ENCODE data around the gene PHOSPHO2.

PHOSPHO2 gene, protein sequence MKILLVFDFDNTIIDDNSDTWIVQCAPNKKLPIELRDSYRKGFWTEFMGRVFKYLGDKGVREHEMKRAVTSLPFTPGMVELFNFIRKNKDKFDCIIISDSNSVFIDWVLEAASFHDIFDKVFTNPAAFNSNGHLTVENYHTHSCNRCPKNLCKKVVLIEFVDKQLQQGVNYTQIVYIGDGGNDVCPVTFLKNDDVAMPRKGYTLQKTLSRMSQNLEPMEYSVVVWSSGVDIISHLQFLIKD

DNA sequence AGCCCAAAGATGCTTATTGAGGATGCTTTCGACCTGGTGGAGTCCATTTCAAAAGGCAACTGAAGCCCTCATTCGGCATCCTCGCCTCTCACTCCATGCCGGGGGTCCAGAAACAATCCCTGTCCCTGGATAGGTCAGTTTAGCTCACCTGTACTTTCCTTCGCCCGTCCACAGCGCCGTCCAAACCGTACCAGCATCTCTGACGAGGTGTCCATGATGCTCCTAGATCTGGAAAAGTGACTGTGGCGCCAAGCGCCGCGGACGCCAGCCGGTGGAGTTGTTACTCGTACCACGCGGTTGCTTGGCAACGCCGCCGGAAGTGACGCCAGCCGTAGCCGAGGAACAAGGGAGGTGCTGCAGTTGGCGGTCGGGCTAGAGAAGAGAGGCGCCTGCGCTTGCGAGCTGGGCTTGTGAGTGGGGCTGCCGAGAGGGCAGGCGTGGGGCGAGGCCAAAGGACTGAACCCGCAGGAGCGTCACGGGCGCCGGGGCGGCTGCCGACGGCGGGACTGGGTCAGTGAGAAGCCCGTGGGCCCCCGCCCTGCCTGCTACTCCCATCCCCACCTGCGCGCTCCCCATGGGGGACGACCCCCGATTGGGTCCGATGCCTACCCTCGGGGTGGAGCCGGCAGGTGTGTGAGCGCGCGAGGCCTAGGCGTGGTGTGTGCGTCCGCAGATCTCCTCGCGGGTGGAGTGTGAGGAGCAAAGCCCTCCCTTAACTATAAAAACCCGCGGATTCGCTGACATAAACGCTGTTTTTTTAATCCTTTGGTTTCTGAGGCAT lies at the start of gene PHOSPHO2, which contains the start of gene CFAP210:
Gene PHOSPHO2 (plus strand): TSS at position 357 of the 781 bp plus-strand sequence. CDS start 6,503 bp downstream, outside the sequence.
Gene CFAP210 (minus strand): TSS at position 293 of the 781 bp plus-strand sequence. CDS start 78 bp downstream, at position 215.
- peak within 1 kb of the TSS; percentile 83 for H3K4me3 ChIP-seq (ENCODE audit: low read length)
- H3K4me1 ChIP-seq (ENCODE audit: control insufficient read depth, insufficient read depth, low read length): peaks cover 27% of the 10 kb centered on the region
- H3K27me3 ChIP-seq (replicated peaks; ENCODE audit: control insufficient read depth, insufficient read depth, low read length): no peaks in the 10 kb centered on the region
- H3K9me3 ChIP-seq (ENCODE audit: control insufficient read depth, low read length): no peaks in the 10 kb centered on the region
- peaks cover 5% of the 10 kb centered on the region for H3K36me3 ChIP-seq (ENCODE audit: control insufficient read depth, insufficient read depth, low read length, severe bottlenecking)
- DNase-seq (ENCODE audit: low read depth): peak; percentile 99
- peak within 1 kb of the TSS; percentile 87 for H3K9ac ChIP-seq (ENCODE audit: low read length)

GRCh38 chr2:169647496-169647895 lies 46.8 kb upstream of the PHOSPHO2 start:
- Histone ChIP-seq H3K9ac (ENCODE audit: low read length) (no peak overlapping the region), H3K36me3 (ENCODE audit: control insufficient read depth, insufficient read depth, low read length, severe bottlenecking) (no peaks in the 10 kb centered on the region), H3K9me3 (ENCODE audit: control insufficient read depth, low read length) (no peaks in the 10 kb centered on the region), H3K27me3 (replicated peaks; ENCODE audit: control insufficient read depth, insufficient read depth, low read length) (no peaks in the 10 kb centered on the region), H3K4me3 (ENCODE audit: low read length) (no peak overlapping the region), H3K4me1 (ENCODE audit: control insufficient read depth, insufficient read depth, low read length) (no peaks in the 10 kb centered on the region)
- no peak for DNase-seq (ENCODE audit: low read depth)

DNA sequence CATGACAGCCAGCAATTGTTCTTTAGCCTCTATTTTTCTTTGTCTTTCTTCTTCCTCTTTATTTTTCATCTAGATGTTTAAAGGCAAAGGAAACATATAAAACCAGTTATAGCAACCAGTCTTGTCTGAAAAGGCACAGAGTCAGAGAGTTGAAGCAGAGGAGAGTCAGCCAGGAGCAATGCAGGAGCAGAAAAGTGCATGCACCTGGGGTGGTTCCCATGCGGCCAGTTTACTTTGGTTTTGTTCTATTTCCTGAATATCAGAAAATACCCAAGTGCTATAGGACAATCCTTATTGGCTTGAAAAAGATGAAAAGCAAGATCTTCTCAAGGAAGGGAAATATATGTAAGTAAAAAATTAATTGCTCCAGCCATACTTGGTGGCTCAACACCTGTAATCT lies 45.0 kb upstream of the PHOSPHO2 start:
- DNase-seq (ENCODE audit: low read depth): no peak
- no peaks in the 10 kb centered on the region for H3K36me3 ChIP-seq (ENCODE audit: control insufficient read depth, insufficient read depth, low read length, severe bottlenecking)
- no peaks in the 10 kb centered on the region for H3K9me3 ChIP-seq (ENCODE audit: control insufficient read depth, low read length)
- H3K9ac ChIP-seq (ENCODE audit: low read length): no peak overlapping the region
- no peaks in the 10 kb centered on the region for H3K27me3 ChIP-seq (replicated peaks; ENCODE audit: control insufficient read depth, insufficient read depth, low read length)
- H3K4me1 ChIP-seq (ENCODE audit: control insufficient read depth, insufficient read depth, low read length): no peaks in the 10 kb centered on the region
- no peak overlapping the region for H3K4me3 ChIP-seq (ENCODE audit: low read length)

- H3K27me3 ChIP-seq (replicated peaks; ENCODE audit: control insufficient read depth, insufficient read depth, low read length): no peaks in the 10 kb centered on the region
- H3K36me3 ChIP-seq (ENCODE audit: control insufficient read depth, insufficient read depth, low read length, severe bottlenecking): no peaks in the 10 kb centered on the region
- no peak overlapping the region for H3K4me3 ChIP-seq (ENCODE audit: low read length)
- no peaks in the 10 kb centered on the region for H3K9me3 ChIP-seq (ENCODE audit: control insufficient read depth, low read length)
- DNase-seq (ENCODE audit: low read depth): no peak
- H3K4me1 ChIP-seq (ENCODE audit: control insufficient read depth, insufficient read depth, low read length): no peaks in the 10 kb centered on the region
- no peak overlapping the region for H3K9ac ChIP-seq (ENCODE audit: low read length)
These were observed 40.6 kb upstream of the PHOSPHO2 start for GRCh38 chr2:169653636-169654035.

DNA sequence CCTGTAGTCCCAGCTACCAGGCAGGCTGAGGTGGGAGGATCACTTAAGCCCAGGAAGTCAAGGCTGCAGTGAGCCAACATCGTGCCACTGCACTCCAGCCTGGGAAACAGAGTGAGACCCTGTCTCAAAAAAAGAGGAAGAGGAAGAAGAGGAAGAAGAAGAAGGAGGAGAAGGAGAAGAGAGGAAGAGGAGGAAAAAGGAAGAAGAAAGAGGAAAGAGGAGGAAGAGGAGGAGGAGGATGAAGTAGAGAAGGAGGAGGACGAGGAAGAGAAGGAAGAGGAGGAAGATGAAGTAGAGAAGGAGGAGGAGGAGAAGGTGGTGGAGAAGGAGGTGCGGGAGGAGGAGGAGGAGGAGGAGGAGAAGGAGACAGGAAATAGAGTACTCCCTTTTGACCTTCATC lies 38.1 kb upstream of the PHOSPHO2 start:
- DNase-seq (ENCODE audit: low read depth): no peak
- Histone ChIP-seq H3K4me3 (ENCODE audit: low read length) (no peak overlapping the region), H3K27me3 (replicated peaks; ENCODE audit: control insufficient read depth, insufficient read depth, low read length) (no peaks in the 10 kb centered on the region), H3K36me3 (ENCODE audit: control insufficient read depth, insufficient read depth, low read length, severe bottlenecking) (no peaks in the 10 kb centered on the region), H3K9ac (ENCODE audit: low read length) (no peak overlapping the region), H3K9me3 (ENCODE audit: control insufficient read depth, low read length) (no peaks in the 10 kb centered on the region), H3K4me1 (ENCODE audit: control insufficient read depth, insufficient read depth, low read length) (no peaks in the 10 kb centered on the region)

DNA sequence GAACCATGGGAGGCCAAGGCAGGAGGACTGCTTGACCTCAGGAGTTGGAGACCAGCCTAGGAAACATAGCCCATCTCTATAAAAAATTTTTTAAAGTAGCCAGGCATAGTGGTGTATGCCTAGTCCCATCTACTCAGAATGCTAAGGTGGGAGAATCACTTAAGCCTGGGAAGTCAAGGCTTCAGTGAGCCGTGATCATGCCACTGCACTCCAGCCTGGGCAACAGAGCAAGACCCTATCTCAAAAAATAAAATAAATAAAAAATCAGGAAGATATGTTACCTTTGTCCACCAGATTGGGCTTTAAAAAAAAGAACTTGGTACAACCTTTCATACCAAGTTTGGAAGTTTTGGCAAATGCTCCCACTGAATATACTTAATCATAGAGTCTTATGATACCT lies 35.4 kb upstream of the PHOSPHO2 start:
- Histone ChIP-seq H3K4me3 (ENCODE audit: low read length) (no peak overlapping the region), H3K9me3 (ENCODE audit: control insufficient read depth, low read length) (no peaks in the 10 kb centered on the region), H3K27me3 (replicated peaks; ENCODE audit: control insufficient read depth, insufficient read depth, low read length) (no peaks in the 10 kb centered on the region), H3K4me1 (ENCODE audit: control insufficient read depth, insufficient read depth, low read length) (no peaks in the 10 kb centered on the region), H3K36me3 (ENCODE audit: control insufficient read depth, insufficient read depth, low read length, severe bottlenecking) (no peaks in the 10 kb centered on the region), H3K9ac (ENCODE audit: low read length) (no peak overlapping the region)
- no peak for DNase-seq (ENCODE audit: low read depth)

GRCh38 chr2:169659320-169659719 lies 34.9 kb upstream of the PHOSPHO2 start:
- H3K27me3 ChIP-seq (replicated peaks; ENCODE audit: control insufficient read depth, insufficient read depth, low read length): no peaks in the 10 kb centered on the region
- H3K36me3 ChIP-seq (ENCODE audit: control insufficient read depth, insufficient read depth, low read length, severe bottlenecking): no peaks in the 10 kb centered on the region
- no peaks in the 10 kb centered on the region for H3K4me1 ChIP-seq (ENCODE audit: control insufficient read depth, insufficient read depth, low read length)
- no peaks in the 10 kb centered on the region for H3K9me3 ChIP-seq (ENCODE audit: control insufficient read depth, low read length)
- H3K9ac ChIP-seq (ENCODE audit: low read length): no peak overlapping the region
- no peak overlapping the region for H3K4me3 ChIP-seq (ENCODE audit: low read length)
- no peak for DNase-seq (ENCODE audit: low read depth)

GRCh38 chr2:169661265-169661664 lies 33.0 kb upstream of the PHOSPHO2 start:
- H3K36me3 ChIP-seq (ENCODE audit: control insufficient read depth, insufficient read depth, low read length, severe bottlenecking): no peaks in the 10 kb centered on the region
- H3K4me1 ChIP-seq (ENCODE audit: control insufficient read depth, insufficient read depth, low read length): peaks cover 4% of the 10 kb centered on the region
- H3K4me3 ChIP-seq (ENCODE audit: low read length): no peak overlapping the region
- DNase-seq (ENCODE audit: low read depth): no peak
- no peak overlapping the region for H3K9ac ChIP-seq (ENCODE audit: low read length)
- H3K9me3 ChIP-seq (ENCODE audit: control insufficient read depth, low read length): no peaks in the 10 kb centered on the region
- no peaks in the 10 kb centered on the region for H3K27me3 ChIP-seq (replicated peaks; ENCODE audit: control insufficient read depth, insufficient read depth, low read length)

DNA sequence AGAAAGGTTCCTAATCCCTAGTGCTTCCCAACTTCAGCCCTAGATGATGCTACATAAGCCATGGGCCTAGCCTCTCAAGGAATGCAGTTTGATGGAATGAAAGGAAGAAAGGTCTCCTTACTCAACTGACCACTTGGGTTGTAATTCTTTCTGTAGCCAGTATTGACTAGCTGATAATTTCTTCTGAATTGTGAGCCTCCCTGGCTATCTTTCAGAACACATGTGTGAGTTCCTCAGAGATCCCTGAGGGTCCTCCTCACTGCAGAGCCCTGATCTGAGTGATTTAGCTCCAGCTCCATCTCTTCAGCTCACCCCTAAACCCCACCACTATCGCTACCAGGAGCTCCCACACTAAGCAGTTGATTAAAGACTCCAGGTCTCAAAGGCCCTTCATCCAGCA lies 31.5 kb upstream of the PHOSPHO2 start:
- Histone ChIP-seq H3K27me3 (replicated peaks; ENCODE audit: control insufficient read depth, insufficient read depth, low read length) (no peaks in the 10 kb centered on the region), H3K9ac (ENCODE audit: low read length) (no peak overlapping the region), H3K36me3 (ENCODE audit: control insufficient read depth, insufficient read depth, low read length, severe bottlenecking) (no peaks in the 10 kb centered on the region), H3K4me1 (ENCODE audit: control insufficient read depth, insufficient read depth, low read length) (peaks cover 4% of the 10 kb centered on the region), H3K9me3 (ENCODE audit: control insufficient read depth, low read length) (no peaks in the 10 kb centered on the region), H3K4me3 (ENCODE audit: low read length) (no peak overlapping the region)
- no peak for DNase-seq (ENCODE audit: low read depth)

GRCh38 chr2:169663247-169663646 lies 31.0 kb upstream of the PHOSPHO2 start:
- no peaks in the 10 kb centered on the region for H3K9me3 ChIP-seq (ENCODE audit: control insufficient read depth, low read length)
- peaks cover 4% of the 10 kb centered on the region for H3K4me1 ChIP-seq (ENCODE audit: control insufficient read depth, insufficient read depth, low read length)
- peaks cover 2% of the 10 kb centered on the region for H3K27me3 ChIP-seq (replicated peaks; ENCODE audit: control insufficient read depth, insufficient read depth, low read length)
- no peak overlapping the region for H3K4me3 ChIP-seq (ENCODE audit: low read length)
- H3K9ac ChIP-seq (ENCODE audit: low read length): no peak overlapping the region
- no peaks in the 10 kb centered on the region for H3K36me3 ChIP-seq (ENCODE audit: control insufficient read depth, insufficient read depth, low read length, severe bottlenecking)
- no peak for DNase-seq (ENCODE audit: low read depth)

- peak; percentile 35 for DNase-seq (ENCODE audit: low read depth)
- no peaks in the 10 kb centered on the region for H3K36me3 ChIP-seq (ENCODE audit: control insufficient read depth, insufficient read depth, low read length, severe bottlenecking)
- H3K9me3 ChIP-seq (ENCODE audit: control insufficient read depth, low read length): no peaks in the 10 kb centered on the region
- no peak overlapping the region for H3K9ac ChIP-seq (ENCODE audit: low read length)
- H3K4me3 ChIP-seq (ENCODE audit: low read length): no peak overlapping the region
- peaks cover 4% of the 10 kb centered on the region for H3K4me1 ChIP-seq (ENCODE audit: control insufficient read depth, insufficient read depth, low read length)
- H3K27me3 ChIP-seq (replicated peaks; ENCODE audit: control insufficient read depth, insufficient read depth, low read length): peaks cover 3% of the 10 kb centered on the region
These were observed 29.7 kb upstream of the PHOSPHO2 start for GRCh38 chr2:169664600-169664977.
